Left renal cortex interstitium (tissue), 4 donors: Measurements from ENCODE around the gene LUZP2. TPM values are rescaled to one million over a fixed set of nuclear protein-coding genes. Genes with fewer than 3 reads are reported as not detected.

Source experiments
- DNase-seq, 4 donors: peaks; one replicate each; pipeline ENCODE4 v3.0.0-alpha.2; 2013; ENCODE audit warnings: low read depth in 4 of 4, low spot score in 2 of 4, missing footprints in 1 of 4
- polyA plus RNA-seq, 4 donors: library from polyadenylated mRNA; unstranded; fragments of 120-200 nt; gene quantifications; one replicate each; pipeline ENCODE4 v1.2.1, GENCODE V29; 2013; ENCODE audit not compliant: insufficient read length in 4 of 4

LUZP2 gene
- polyA plus RNA-seq, 4 donors, result 1.3 to 1.6 (median 1.5) TPM

DNA sequence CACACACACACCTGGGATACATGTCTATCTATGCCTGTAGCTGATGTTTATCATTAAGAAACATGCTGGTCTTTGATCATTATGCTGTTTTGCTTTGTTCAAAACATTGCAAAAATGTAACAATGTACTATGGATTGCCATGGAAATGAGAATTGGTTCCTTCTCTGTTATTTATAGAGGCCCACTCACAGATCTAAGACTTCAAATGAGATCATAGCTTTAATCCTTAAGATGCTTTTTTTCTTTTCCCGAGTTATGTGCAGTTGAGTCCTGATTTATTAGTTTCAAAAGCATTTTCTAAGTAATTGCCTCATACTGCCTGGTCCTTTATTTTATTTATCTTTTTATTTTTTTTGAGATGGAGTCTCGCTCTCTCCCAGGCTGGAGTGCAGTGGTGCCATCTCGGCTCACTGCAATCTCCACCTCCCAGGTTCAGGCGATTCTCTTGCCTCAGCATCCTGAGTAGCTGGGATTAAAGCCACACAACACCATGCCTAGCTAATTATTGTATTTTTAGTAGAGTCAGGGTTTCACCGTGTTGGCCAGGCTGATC, 131.4 kb downstream of the LUZP2 start:
- no peak for DNase-seq

DNA sequence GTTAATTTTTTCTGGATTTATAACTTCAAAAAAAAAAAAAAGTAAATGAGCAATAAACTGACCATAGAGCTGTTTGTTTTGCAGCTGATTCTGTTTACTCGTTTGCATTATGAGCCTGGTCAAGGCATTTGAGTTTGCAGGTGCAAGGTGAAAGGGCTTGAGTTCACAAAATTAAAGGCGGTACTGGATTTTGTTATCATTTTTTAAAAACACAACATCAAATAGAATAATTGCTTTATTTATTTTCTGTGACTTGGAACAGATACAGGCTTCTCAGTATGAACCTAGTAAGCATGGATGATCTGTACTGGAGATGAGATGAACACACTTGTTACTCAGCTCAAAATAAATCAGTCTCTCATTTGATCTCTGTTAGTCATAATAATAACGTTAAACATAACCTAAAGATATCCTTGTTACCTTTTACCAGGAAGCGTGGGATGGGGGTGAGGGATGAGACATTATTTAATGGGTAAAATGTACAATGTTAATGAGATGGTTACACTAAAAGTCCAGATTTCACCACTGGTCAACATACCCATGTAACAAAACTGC, 137.8 kb downstream of the LUZP2 start:
- no peak for DNase-seq

DNA sequence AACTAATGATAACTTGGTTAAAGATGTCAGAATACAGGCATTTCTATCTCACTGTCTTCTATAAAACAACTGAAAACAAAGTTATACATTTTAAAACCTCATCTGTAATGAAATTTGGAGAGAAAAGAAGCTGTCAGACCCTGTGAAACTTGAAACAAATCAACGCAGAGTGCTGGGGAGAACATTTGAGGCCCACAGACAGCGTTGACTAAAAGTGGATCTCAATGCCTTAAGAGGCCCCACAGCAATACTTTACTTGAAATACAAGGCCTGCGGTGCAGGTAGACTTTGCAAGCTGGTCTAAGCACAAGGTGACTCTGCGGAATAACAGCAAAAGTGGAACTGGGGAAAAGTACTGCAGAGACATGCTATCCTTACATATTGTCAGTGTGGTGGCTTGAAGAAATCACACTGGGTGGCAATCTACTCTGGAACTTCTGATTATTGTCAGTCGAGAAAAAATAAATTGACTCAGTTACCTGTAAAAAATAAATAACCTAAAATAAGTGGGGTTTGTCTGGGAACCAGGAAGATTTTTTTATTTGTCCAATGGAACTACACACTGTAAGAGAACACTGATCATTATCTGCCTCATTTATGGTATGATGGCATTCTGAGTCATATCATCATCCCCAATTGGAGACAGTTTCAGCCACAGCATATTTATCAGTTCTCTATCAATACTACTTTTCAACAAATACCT, 138.9 kb downstream of the LUZP2 start:
- no peak for DNase-seq

DNA sequence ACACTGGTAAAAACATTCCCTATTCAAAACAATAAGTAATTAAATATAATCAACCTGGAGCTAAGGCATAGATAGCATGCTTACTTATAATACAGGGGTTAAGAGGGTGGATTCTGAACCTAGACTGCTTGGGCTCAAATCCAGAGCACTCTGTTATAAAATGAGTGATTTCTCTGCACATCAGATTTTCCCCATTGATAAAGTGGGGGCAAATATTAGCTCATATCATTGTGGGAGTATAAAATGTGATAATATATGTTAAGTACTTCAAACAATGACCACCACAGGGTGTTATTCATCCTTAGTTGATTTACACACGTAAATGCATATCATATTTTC, 139.4 kb downstream of the LUZP2 start:
- no peak for DNase-seq

DNA sequence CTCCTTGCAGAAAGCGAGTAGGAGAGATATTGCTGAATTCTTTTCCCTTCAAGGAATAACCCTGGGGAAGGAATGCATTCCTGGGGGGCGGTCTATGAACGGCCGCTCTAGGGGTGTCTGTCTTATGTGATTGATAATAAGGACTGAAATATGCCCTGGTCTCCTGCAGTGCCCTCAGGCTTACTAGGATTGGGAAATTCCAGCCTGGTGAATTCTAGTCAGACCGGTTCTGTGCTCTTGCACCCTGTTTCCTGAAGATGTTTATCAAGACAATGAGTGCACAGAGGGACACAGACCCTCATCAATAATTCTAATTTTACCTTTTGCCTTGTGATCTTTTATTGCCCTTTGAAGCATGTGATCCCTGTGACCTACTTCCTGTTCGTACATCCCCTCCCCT, 140.7 kb downstream of the LUZP2 start:
- no peak for DNase-seq

DNA sequence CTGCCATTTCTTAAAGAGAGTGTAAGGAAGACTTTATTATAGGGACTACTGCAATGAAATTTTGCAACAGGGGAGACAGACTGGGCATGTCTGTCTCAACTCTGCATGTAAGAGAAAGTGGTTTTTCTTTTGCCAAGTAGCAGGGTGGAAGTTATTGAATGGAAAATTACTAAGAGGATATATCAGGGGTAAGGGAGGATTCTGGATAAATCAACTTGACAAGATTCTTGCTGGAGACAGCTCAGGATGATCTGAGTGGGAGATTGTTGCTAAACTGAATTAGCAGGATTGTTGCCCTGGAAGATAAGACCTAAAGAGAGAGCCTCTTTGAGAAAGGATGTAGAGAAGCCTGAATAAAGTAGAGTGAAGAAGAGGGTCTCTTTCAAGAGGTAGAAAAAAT, 145.8 kb downstream of the LUZP2 start:
- no peak for DNase-seq

DNA sequence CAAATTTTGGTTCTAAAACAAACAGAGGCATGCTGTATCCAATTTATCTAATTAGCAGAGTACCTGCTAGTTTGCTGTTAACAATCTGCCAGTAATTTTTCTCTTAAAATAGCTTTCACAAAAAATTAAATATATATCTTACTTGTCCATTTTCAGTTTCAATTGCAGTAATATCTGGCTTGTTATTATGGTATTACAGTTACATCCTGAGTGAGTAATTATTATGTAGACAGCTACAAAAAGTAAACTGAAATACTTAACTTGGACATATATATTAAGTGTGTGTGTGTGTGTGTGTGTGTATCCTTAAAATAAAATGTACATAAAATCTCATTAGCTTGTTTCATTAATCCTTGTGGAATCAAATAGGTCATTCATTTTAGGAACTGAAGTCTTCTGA, 148.7 kb downstream of the LUZP2 start:
- no peak for DNase-seq

DNA sequence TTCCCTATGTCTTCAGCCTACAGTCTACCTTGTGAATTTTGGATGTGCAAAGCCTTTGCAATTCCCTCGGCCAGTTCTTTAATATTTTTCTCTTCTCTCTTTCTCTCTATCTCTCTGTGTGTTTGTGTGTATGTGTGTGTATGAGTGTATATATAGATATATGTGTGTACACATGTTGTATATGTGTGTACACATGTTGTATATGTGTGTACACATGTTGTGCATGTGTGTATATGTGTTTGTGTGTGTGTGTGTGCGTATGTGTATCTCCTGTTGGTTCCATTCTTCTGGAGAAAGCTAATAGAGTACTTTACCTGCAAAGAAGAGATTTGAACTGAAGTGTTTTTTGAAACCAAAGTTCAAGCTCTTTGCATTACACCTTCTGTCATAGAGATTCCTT, 155.0 kb downstream of the LUZP2 start:
- no peak for DNase-seq

DNA sequence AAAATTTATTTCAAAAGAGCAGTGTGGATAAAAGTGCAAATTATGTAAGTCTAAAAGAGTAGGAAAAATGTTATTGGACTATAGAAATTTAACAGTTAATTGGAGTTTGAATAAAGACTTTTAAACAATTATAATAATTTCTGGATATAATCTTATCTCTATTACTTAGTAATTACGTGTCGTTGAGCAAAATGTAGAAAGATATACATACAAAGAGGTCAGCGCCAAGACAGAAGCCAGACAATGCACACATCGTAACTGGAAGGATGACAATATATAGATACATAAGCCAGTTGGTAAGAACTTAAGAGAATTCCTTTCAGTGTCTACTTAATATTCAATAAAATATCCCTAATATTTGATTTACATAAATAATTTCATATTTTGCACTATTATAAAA, 157.0 kb downstream of the LUZP2 start:
- DNase-seq, result no peak

DNA sequence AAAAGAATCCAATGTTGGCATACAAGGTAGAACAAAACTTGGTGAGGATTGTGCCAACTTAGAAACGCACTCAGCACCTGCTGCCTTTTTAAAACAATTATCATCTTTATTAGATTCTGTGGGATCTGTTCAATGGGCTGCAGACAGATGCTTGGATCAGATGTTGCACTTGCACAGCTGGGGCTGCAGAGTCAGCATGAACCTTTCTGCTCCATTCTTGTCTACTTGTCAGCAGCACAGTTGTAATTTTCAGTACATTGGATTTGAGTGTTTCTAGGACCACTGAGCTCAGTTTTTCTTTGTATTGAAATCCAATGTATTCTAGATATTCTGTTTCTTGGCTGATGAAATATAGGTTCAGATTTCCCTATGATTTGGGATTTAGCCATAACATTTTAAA, 164.5 kb downstream of the LUZP2 start:
- DNase-seq, result no peak

DNA sequence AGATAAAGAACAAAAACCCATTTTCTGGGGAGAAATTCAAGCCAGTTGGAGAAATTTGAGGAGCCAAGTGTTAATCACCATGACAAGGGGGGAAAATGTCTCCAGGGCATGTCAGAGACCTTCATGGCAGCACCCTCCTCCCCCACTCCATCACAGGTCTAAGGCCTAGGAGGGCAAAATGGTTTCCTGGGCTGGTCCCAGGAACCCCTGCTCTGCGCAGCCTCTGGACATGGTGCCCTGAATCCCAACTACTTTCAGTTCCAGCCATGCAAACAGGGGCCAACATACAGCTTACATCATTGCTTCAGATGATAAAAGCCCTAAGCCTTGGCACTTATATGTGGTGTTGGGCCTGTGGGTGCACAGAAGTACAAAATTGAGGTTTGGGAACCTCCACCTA, 167.5 kb downstream of the LUZP2 start:
- DNase-seq, result no peak

DNA sequence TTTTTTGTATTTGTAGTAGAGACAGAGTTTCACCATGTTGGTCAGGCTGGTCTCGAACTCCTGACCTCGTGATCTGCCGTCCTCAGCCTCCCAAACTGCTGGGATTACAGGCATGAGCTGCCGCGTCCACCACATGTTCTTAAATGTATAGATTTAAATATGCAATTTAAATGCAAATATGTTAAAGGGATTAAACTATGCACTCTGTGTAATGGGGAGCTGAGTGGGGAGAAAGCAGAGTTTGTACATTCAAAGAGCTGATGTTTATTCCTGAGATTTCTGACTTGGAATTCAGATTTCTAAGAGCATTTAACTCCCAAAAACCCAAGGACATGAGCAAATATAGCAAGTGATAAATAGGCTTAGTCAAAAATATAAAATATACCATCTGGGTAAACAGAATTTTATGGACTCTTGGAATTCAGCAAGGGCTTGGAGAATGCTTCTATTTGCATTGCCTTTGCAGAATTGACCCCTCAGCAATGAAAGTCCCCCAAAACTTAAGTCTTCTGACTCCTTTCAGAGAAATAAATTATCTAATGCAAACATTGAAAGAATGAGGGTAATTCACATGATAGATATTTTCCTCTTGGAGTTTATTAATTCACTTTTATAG, 170.6 kb downstream of the LUZP2 start:
- peak in 2 of 4 donors; percentile 13 to 34 for DNase-seq

DNA sequence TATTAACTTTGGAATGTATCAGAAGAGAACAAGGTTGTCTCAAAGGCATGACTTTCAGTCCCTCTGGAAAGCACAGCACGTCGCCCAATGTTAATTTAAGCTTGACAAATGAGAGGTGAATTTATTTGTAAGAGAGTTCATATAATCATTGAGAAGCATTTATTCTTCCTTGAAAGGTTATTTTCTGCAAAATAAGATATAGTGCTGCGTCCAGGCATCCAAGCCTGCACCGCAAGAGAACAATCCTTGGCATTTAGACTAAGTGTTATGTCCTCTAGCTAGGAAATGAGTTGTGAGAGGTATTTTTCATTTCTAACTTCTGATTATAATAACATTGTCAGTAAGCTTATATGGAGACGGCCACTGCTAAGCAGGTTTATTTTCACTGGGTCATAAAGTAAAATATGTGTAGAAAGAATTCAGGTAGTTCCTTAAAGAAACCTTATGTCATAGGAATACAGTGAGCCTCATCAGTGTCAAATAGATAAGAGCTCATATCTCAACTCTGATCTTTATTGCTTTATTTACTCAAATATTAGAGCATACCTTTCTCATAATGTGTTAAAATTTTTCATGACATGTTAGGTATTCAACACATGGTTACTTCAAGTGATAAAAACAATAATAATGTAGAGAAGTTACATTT, 182.0 kb downstream of the LUZP2 start:
- no peak for DNase-seq

DNA sequence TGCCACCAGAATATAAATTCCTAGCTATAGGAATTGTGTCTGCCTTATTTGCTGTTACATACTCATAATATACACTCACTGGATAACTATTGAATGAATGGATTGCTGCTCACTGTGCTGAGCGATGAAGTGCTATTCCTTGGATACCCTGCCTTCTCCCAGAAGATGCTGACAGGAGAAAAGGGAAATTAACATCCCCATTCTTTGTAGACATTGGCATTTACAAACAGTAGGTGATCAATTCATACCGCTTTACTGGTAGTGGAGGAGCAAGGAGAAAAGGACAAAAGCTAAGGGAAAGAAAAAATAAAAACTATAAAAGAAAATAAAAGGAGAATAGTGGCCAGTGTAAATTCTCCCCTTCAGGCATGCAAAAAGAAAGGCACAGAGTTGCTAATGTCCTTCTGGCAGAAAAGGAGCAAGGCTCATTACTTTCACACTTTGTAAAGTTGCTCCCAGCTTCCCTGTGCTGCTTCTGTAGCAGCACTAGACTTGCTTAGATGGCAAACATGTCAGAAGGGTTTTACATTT, 183.0 kb downstream of the LUZP2 start:
- no peak for DNase-seq

DNA sequence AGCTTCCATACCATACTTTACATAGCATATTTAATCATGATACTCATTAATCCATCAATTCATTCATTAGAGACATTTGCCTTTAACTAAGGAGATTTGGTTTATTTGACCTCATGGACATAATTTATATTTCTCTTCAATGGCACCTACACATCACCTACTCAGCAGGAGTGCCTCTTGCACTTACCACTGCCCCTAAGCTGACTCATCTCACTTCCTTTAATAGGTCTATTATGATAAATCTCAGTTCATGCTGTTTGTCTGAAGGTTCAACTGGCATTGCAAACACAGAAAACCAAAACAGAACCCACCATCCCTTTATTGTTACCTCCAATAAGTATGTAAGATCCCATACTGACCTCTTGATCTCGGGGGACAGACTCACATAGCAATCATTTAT, 186.7 kb downstream of the LUZP2 start:
- no peak for DNase-seq

DNA sequence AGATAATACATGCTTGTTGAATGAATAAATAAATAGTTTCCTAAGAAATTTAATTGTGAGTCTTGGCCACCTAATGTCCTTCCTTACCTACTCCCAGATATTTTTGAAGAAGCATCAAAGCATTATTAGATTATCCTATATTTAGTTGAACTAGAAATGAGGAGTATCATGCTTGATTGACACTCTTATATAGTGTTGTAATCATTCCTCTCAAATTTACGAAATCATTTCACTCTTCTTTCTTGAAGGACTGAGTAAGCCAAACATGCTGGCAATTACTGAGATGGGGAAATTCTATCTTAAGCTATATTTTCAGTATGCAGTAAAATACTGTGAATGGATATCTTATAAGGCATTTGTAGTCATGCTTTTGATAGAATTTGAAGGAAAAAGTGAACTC, 189.0 kb downstream of the LUZP2 start:
- no peak for DNase-seq

DNA sequence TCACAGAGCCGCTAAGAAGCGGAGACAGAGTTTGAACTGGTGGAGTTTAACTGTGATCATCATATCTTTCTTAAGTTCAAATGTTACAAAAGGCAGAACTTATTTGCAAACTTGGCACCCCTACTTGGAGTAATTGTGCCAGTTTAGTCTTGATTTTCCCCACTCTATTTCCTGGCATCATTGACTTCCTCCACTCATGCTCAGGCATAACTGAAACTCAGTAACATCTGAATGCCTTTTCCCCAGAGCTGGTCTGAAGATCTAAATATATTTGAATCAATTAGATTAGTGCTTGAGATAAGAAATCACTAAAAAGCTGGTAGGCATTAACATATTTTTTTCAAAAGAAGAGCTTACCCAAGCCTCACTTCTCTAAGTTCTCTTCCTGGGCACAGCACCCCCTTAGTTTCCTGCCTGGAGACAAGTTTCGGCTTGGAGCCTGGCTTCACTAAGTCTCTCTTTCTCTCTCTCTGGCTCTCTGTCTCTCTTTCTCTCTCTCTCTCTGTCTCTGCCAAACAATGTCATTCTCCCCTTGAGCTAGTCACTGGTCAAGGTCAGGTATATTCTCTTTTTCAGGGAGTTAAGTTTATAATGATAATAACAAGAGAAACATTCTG, 190.8 kb downstream of the LUZP2 start:
- no peak for DNase-seq

DNA sequence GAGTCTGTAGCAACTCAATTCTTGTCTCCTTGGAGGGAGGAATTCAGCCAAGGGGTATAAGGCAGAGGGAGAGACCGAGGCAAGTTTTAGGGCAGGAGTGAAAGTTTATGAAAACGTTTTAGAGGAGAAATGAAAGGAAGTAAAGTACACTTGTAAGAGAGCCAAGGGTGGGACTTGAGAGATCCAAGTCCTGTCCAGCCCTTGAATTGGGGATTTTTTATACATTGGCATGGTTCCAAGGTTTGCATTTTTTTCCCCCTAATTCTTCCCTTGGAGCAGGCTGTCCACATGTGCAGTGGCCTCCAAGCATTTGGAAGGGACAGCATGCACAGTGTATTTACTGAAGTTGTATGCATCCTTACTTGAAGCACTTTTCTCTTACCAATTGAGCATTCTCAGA, 192.1 kb downstream of the LUZP2 start:
- no peak for DNase-seq

DNA sequence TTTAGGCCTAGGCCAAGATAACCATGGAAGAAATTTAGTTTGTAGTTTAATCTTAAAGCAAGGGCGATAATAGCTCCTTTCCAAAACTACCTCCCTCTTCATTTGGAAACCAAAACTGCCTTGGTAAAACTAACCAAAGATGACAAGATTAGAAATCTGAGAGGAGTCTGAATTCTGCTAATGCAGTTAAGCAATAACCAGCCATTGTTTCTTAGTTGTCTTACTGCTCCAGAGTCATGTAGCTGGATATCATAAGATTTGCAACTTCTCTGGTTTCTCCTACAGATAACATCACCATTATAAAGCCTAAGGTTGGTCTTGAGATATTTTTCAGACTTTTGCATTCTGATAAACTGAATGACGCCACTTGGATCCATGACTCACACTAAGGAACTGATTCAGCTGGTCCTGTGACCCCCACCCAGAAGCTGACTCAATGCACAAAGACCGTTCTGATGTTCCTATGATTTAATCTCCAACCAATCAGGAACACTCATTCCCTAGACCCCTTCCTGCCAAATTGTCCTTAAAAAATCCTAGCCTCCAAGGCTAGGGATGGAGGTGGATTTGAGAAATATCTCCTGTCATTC, 200.8 kb downstream of the LUZP2 start:
- no peak for DNase-seq

DNA sequence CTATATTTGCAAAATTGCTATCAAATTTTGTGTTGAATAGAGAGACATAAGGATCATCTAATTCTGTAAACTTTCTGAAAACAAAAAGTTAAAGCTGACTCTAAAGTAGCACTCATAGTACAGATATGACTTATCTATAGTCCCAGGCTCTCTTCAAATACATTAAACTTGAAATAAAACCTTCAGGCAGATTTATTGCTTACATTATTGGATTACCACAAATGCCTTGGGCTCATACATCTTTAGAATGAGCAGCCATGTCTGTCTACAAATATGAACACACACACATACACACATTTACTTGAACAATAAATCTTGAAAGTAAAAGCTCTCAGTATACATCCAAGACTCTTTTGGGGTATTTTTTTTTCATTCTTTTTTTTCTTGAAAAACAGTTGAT, 207.9 kb downstream of the LUZP2 start:
- DNase-seq, result no peak

DNA sequence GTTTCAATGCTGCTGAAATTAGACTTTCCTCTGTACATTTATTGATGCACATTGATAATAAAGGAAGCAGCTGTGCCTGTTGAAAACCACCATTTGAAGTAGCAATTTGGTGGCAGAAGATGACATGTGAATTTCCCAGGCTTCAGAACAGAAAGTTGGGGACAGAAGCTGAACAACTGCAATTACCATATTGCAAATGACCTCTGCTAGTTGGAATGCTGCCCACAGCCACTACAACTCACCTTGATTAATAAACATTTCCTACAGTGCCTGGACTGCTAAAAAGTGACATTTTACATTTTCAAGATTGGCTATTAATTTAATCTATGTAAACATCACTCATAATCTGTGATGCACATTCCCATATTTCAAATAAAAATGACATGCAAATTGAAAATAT, 208.6 kb downstream of the LUZP2 start:
- DNase-seq, result no peak
